A549 (cell line): ENCODE results near the gene COPE. TPM values are rescaled to one million over a fixed set of nuclear protein-coding genes. Genes with fewer than 3 reads are reported as not detected.

Source experiments
- ATAC-seq, 2 experiments: fragments of 200-7000 bp in 1 of 2; fragments of >200 bp in 1 of 2; cut with Nextera tagmentation in 1 of 2; cut with Tn5 transposase in 1 of 2; 3 replicates each; pipeline versions ENCODE4 v1.8.0 to v1.9.1; 2018 to 2020; ENCODE audit warnings: mild to moderate bottlenecking in 1 of 2, moderate library complexity in 1 of 2
- CTCF ChIA-PET: fragments of 300-600 bp; sonication (Branson Sonifier 250); formaldehyde crosslinking; extraction: SDS; loops from one replicate; lab custom pipeline; 2021; ENCODE audit warnings: antibody characterized with exemption, inconsistent platforms; lab: Yijun Ruan, JAX
- POLR2A ChIA-PET: fragments of 350-600 bp; formaldehyde crosslinking; extraction: SDS; loops from one replicate; lab custom pipeline; 2021; ENCODE audit warnings: antibody characterized with exemption, inconsistent platforms; lab: Yijun Ruan, JAX
- DNase-seq, 2 experiments: peaks; one replicate each; pipeline versions ENCODE4 v3.0.0 to v3.0.0-alpha.2; 2011 to 2016; ENCODE audit warnings: low read depth in 1 of 2, low spot score in 1 of 2
- FAIRE-seq: peaks from 2 replicates; lab custom pipeline; 2011; peaks lifted over from hg19 to GRCh38; lab: Jason Lieb, UNC
- H3K27ac ChIP-seq, 2 experiments: fragments of >200 bp; sonication (Bioruptor Twin); formaldehyde crosslinking; 3 replicates each; pipeline ENCODE4 v1.5.1; 2016 to 2017
- H3K4me1 ChIP-seq: fragments of >200 bp; sonication (Bioruptor Twin); formaldehyde crosslinking; 3 replicates; pipeline ENCODE4 v1.6.1; 2016
- H3K4me2 ChIP-seq: fragments of >200 bp; sonication (Bioruptor Twin); formaldehyde crosslinking; 3 replicates; pipeline ENCODE4 v1.6.1; 2016
- H3K4me3 ChIP-seq: fragments of >200 bp; sonication (Bioruptor Twin); formaldehyde crosslinking; 3 replicates; pipeline ENCODE4 v1.5.1; 2016
- H3K9me3 ChIP-seq: fragments of >200 bp; sonication (Bioruptor Twin); formaldehyde crosslinking; 3 replicates; pipeline ENCODE4 v1.6.1; 2016
- EP300 ChIP-seq, 2 experiments: fragments of >200 bp; sonication (Bioruptor Twin); formaldehyde crosslinking; IDR thresholded peaks; 2 replicates in 1 of 2; 3 replicates in 1 of 2; pipeline ENCODE4 v1.6.1; 2016 to 2017
- ESRRA ChIP-seq: fragments of 150-350 bp; IDR thresholded peaks from 2 replicates; pipeline ENCODE4 v1.6.1; 2014; ENCODE audit warnings: mild to moderate bottlenecking, low read length, borderline replicate concordance
- FOXS1 ChIP-seq: fragments of 250-450 bp; sonication (Bioruptor Pico); IDR thresholded peaks from 2 replicates; pipeline ENCODE4 v1.5.0; 2020; ENCODE audit warnings: mild to moderate bottlenecking, moderate library complexity
- HOXB13 ChIP-seq: fragments of 250-450 bp; sonication (Bioruptor Pico); IDR thresholded peaks from 2 replicates; pipeline ENCODE4 v1.5.0; 2020; ENCODE audit warnings: low read depth, mild to moderate bottlenecking, moderate library complexity
- JUN ChIP-seq, 2 experiments: fragments of >200 bp; sonication (Bioruptor Twin); formaldehyde crosslinking; IDR thresholded peaks; 2 replicates in 1 of 2; 3 replicates in 1 of 2; pipeline ENCODE4 v1.6.1; 2016 to 2017
- KDM1A ChIP-seq: fragments of 200-600 bp; sonication (generic); IDR thresholded peaks from 2 replicates; pipeline ENCODE4 v1.6.1; 2016; ENCODE audit warnings: low read depth, mild to moderate bottlenecking
- NFE2L2 ChIP-seq: fragments of 150-350 bp; conservative IDR thresholded peaks from 2 replicates; pipeline ENCODE4 v1.6.1; 2014; ENCODE audit warnings: low read length
- RAD21 ChIP-seq, 2 experiments: fragments of >200 bp in 1 of 2; sonication (Bioruptor Twin) in 1 of 2; formaldehyde crosslinking in 1 of 2; IDR thresholded peaks in 1 of 2; conservative IDR thresholded peaks in 1 of 2; 2 replicates in 1 of 2; 3 replicates in 1 of 2; pipeline ENCODE4 v1.6.1; 2012 to 2018; ENCODE audit warnings: inconsistent platforms in 1 of 2
- SREBF2 ChIP-seq: fragments of 450-650 bp; IDR thresholded peaks from 2 replicates; pipeline ENCODE4 v1.6.1; 2014; ENCODE audit warnings: mild to moderate bottlenecking, moderate library complexity
- ZNF302 ChIP-seq: fragments of 250-450 bp; sonication (Bioruptor Pico); IDR thresholded peaks from 2 replicates; pipeline ENCODE4 v1.9.0; 2021; ENCODE audit warnings: inconsistent platforms, mild to moderate bottlenecking, moderate library complexity
- ZSCAN20 ChIP-seq: fragments of 250-450 bp; sonication (Bioruptor Pico); IDR thresholded peaks from 2 replicates; pipeline ENCODE4 v1.8.0; 2022; ENCODE audit warnings: mild to moderate bottlenecking, moderate library complexity
- WGBS: methylation state at CpG from one replicate; pipeline ENCODE4 v1.1.6; 2017; ENCODE audit errors: missing lambda C conversion rate; 5-methylcytosine and 5-hydroxymethylcytosine counted together
- polyA plus RNA-seq, 4 experiments: library from polyadenylated mRNA; depleted of rRNA in 3 of 4; stranded (reverse); fragments of >200 nt; fragmentation: RNase III in 1 of 4; extraction: RNeasy Plus Mini Kit Qiagen cat#74134 plus additional on column Dnase treatment in 1 of 4; gene quantifications; 2 replicates in 3 of 4; 3 replicates in 1 of 4; pipeline ENCODE4 v1.2.3, GENCODE V29; 2011 to 2017
- TF ChIP-seq, protein P1 (sequence below): fragments of 150-350 bp; IDR thresholded peaks from 2 replicates; pipeline ENCODE4 v1.6.1; 2014; ENCODE audit warnings: low read depth, mild to moderate bottlenecking, low read length
- TF ChIP-seq, protein P2 (sequence below): fragments of 200-600 bp; sonication (generic); IDR thresholded peaks from 2 replicates; pipeline ENCODE4 v1.6.1; 2016; ENCODE audit warnings: antibody characterized with exemption, mild to moderate bottlenecking, moderate library complexity
- TF ChIP-seq, protein P3 (sequence below): fragments of >200 bp; sonication (Bioruptor Twin); formaldehyde crosslinking; IDR thresholded peaks from 3 replicates; pipeline ENCODE4 v1.5.1; 2016
- TF ChIP-seq, protein P4 (sequence below): fragments of 250-450 bp; sonication (Bioruptor Pico); IDR thresholded peaks from 2 replicates; pipeline ENCODE4 v1.5.0; 2020; ENCODE audit warnings: low read depth, mild to moderate bottlenecking, moderate library complexity
- TF ChIP-seq, protein P5 (sequence below): IDR thresholded peaks from 2 replicates; pipeline ENCODE4 v1.6.1; 2012; ENCODE audit warnings: low read depth, borderline replicate concordance

The COPE gene
- polyA plus RNA-seq, 2 of the 4 experiments (the other 2 are of a cell fraction): 94.0 to 114 TPM

DNA sequence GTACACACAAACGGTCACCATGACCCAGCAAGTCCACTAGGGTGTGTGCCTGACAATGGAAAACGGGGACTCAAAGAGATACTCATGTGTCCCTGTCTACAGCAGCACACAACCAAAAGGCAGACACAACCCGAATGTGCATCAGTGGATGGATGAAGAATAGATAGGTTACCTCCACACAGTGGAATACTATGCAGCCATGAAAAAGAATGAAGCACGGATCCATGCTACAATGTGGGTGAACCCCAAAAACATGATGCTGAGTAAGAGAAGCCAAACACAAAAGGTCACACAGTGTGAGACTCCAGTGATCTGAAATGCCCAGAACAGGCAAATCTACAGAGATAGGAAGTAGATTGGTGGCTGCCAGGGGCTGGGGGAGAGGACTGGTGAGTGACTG, 32.2 kb downstream of the COPE start:
- H3K27ac ChIP-seq: no peak overlapping the region
- H3K4me2 ChIP-seq: no peak overlapping the region
- no peak for ATAC-seq
- POLR2A ChIA-PET: no interaction called here
- no peaks in the 10 kb centered on the region for H3K9me3 ChIP-seq
- H3K4me3 ChIP-seq: no peak overlapping the region
- TF ChIP-seq NFE2L2 (no peak), ZNF302 (CRISPR knock-in tag) (no peak), JUN (IDR thresholded peaks at IDR 0.05) (no peak), ESRRA (no peak)
- TF ChIP-seq, all 56 proteins: peak for 0
- 81% methylated on average over 4 of the region's 4 CpGs for WGBS
- DNase-seq (no peak), FAIRE-seq (no peak)
- H3K4me1 ChIP-seq: no peaks in the 10 kb centered on the region
- CTCF ChIA-PET: no interaction called here

DNA sequence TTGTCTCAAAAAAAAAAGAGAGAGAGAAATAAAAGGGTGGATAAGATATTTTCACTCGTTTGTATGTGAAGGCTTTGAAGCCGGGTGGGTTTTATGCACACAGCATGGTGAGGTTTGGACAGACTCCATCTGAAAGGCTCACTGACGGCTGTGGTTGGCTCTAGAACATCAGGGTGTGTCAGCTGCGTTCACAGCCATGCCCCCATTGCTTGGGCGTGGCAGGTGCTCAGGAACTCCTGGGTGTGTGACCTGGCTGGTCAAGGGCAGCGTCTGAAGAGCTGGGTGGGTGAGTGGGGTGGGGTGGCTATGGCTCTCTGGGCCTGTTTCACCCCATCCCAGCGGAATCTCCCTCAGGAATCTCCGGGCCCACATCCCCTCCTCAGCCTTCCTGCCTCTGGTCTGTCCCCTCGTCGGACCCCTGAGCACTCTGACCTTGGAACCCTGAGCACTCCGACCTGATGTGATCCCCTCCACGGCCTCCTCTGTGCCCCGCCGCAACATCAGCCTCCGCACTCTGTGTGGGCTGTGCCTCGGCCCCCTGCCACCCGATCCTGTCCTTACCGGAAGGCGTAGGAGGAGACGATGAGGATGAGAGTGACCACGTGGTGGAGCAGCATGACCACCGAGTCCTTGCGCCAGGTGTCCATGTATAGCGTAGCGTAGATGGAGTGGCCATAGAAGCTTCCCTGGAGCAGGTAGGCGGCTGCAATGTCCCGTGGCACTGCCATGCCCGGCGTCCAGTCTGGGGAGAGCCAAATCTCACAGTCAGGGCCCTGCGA, 35.5 kb downstream of the COPE start:
- ATAC-seq: no peak
- CTCF ChIA-PET: interaction anchor here (0.6 to 1.3 kb wide), 4 partner anchors 16 to 433 kb away, joined by 3 to 5 read pairs (median 4); no protein-coding TSS in a partner anchor

More for the DNA sequence above, 35.5 kb downstream of the COPE start:
- Histone ChIP-seq H3K4me3 (no peak overlapping the region), H3K4me2 (no peak overlapping the region), H3K27ac (no peak overlapping the region), H3K9me3 (no peaks in the 10 kb centered on the region), H3K4me1 (no peaks in the 10 kb centered on the region)
- FAIRE-seq (no peak), DNase-seq (no peak)
- WGBS: 79% methylated on average over 19 of the region's 30 CpGs
- POLR2A ChIA-PET: no interaction called here
- TF ChIP-seq EP300 (IDR thresholded peaks at IDR 0.05): no peak
- TF ChIP-seq, protein P1, sequence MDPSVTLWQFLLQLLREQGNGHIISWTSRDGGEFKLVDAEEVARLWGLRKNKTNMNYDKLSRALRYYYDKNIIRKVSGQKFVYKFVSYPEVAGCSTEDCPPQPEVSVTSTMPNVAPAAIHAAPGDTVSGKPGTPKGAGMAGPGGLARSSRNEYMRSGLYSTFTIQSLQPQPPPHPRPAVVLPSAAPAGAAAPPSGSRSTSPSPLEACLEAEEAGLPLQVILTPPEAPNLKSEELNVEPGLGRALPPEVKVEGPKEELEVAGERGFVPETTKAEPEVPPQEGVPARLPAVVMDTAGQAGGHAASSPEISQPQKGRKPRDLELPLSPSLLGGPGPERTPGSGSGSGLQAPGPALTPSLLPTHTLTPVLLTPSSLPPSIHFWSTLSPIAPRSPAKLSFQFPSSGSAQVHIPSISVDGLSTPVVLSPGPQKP: no peak
- TF ChIP-seq HOXB13: no peak
- TF ChIP-seq, protein P2, sequence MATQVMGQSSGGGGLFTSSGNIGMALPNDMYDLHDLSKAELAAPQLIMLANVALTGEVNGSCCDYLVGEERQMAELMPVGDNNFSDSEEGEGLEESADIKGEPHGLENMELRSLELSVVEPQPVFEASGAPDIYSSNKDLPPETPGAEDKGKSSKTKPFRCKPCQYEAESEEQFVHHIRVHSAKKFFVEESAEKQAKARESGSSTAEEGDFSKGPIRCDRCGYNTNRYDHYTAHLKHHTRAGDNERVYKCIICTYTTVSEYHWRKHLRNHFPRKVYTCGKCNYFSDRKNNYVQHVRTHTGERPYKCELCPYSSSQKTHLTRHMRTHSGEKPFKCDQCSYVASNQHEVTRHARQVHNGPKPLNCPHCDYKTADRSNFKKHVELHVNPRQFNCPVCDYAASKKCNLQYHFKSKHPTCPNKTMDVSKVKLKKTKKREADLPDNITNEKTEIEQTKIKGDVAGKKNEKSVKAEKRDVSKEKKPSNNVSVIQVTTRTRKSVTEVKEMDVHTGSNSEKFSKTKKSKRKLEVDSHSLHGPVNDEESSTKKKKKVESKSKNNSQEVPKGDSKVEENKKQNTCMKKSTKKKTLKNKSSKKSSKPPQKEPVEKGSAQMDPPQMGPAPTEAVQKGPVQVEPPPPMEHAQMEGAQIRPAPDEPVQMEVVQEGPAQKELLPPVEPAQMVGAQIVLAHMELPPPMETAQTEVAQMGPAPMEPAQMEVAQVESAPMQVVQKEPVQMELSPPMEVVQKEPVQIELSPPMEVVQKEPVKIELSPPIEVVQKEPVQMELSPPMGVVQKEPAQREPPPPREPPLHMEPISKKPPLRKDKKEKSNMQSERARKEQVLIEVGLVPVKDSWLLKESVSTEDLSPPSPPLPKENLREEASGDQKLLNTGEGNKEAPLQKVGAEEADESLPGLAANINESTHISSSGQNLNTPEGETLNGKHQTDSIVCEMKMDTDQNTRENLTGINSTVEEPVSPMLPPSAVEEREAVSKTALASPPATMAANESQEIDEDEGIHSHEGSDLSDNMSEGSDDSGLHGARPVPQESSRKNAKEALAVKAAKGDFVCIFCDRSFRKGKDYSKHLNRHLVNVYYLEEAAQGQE: no peak
- TF ChIP-seq, protein P3, sequence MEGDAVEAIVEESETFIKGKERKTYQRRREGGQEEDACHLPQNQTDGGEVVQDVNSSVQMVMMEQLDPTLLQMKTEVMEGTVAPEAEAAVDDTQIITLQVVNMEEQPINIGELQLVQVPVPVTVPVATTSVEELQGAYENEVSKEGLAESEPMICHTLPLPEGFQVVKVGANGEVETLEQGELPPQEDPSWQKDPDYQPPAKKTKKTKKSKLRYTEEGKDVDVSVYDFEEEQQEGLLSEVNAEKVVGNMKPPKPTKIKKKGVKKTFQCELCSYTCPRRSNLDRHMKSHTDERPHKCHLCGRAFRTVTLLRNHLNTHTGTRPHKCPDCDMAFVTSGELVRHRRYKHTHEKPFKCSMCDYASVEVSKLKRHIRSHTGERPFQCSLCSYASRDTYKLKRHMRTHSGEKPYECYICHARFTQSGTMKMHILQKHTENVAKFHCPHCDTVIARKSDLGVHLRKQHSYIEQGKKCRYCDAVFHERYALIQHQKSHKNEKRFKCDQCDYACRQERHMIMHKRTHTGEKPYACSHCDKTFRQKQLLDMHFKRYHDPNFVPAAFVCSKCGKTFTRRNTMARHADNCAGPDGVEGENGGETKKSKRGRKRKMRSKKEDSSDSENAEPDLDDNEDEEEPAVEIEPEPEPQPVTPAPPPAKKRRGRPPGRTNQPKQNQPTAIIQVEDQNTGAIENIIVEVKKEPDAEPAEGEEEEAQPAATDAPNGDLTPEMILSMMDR: no peak
- TF ChIP-seq, protein P4, sequence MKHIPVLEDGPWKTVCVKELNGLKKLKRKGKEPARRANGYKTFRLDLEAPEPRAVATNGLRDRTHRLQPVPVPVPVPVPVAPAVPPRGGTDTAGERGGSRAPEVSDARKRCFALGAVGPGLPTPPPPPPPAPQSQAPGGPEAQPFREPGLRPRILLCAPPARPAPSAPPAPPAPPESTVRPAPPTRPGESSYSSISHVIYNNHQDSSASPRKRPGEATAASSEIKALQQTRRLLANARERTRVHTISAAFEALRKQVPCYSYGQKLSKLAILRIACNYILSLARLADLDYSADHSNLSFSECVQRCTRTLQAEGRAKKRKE (CRISPR knock-in tag): no peak
- TF ChIP-seq ZSCAN20: no peak
- TF ChIP-seq KDM1A: no peak
- TF ChIP-seq, protein P5, sequence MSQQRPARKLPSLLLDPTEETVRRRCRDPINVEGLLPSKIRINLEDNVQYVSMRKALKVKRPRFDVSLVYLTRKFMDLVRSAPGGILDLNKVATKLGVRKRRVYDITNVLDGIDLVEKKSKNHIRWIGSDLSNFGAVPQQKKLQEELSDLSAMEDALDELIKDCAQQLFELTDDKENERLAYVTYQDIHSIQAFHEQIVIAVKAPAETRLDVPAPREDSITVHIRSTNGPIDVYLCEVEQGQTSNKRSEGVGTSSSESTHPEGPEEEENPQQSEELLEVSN: no peak
- TF ChIP-seq RAD21 (conservative IDR thresholded peaks at IDR 0.05 in 1 of 2, IDR thresholded peaks at IDR 0.05 in 1 of 2): no peak
- no peak for TF ChIP-seq SREBF2
- TF ChIP-seq FOXS1 (CRISPR knock-in tag): no peak
